ENCODE results near the gene VSTM2L. TPM values are rescaled to one million over a fixed set of nuclear protein-coding genes. Genes with fewer than 3 reads are reported as not detected.

The VSTM2L gene
- total and polyA plus RNA-seq, 2 of the 13 experiments (the other 11 are each of a cell fraction or from before 2014, with no cell fraction given): not detected

DNA sequence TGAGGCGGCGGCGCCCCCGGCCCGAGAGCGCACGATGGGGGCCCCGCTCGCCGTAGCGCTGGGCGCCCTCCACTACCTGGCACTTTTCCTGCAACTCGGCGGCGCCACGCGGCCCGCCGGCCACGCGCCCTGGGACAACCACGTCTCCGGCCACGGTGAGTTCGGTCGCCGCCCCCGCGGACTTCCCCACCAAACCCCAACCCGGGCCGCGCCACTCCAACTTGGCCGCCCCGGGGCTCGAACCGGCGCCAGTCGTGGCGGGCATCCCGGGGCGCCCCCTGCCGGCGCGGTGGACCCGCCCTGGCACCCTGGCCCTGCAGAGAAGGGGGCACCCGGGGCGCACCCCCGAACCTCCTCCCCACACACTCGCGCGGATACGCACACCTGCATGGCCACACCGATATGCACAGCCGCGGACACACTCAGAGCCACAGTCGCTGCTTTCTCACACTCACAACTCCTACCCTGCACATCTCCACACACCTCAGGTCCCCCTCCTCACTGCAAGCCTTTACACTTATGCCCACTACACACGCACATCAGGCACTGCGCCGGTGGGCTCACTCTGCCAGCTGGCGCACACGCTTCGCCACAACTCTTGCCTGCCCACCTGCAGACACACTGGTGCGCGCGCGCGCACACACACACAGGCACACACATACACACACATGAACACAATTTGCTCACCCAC, 535 bp downstream of the VSTM2L start (continued):
- TF ChIP-seq, protein P1, sequence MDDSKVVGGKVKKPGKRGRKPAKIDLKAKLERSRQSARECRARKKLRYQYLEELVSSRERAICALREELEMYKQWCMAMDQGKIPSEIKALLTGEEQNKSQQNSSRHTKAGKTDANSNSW (CRISPR knock-in tag; IDR thresholded peaks at IDR 0.05; ENCODE audit: borderline replicate concordance): no peak
- TF ChIP-seq, protein P2, sequence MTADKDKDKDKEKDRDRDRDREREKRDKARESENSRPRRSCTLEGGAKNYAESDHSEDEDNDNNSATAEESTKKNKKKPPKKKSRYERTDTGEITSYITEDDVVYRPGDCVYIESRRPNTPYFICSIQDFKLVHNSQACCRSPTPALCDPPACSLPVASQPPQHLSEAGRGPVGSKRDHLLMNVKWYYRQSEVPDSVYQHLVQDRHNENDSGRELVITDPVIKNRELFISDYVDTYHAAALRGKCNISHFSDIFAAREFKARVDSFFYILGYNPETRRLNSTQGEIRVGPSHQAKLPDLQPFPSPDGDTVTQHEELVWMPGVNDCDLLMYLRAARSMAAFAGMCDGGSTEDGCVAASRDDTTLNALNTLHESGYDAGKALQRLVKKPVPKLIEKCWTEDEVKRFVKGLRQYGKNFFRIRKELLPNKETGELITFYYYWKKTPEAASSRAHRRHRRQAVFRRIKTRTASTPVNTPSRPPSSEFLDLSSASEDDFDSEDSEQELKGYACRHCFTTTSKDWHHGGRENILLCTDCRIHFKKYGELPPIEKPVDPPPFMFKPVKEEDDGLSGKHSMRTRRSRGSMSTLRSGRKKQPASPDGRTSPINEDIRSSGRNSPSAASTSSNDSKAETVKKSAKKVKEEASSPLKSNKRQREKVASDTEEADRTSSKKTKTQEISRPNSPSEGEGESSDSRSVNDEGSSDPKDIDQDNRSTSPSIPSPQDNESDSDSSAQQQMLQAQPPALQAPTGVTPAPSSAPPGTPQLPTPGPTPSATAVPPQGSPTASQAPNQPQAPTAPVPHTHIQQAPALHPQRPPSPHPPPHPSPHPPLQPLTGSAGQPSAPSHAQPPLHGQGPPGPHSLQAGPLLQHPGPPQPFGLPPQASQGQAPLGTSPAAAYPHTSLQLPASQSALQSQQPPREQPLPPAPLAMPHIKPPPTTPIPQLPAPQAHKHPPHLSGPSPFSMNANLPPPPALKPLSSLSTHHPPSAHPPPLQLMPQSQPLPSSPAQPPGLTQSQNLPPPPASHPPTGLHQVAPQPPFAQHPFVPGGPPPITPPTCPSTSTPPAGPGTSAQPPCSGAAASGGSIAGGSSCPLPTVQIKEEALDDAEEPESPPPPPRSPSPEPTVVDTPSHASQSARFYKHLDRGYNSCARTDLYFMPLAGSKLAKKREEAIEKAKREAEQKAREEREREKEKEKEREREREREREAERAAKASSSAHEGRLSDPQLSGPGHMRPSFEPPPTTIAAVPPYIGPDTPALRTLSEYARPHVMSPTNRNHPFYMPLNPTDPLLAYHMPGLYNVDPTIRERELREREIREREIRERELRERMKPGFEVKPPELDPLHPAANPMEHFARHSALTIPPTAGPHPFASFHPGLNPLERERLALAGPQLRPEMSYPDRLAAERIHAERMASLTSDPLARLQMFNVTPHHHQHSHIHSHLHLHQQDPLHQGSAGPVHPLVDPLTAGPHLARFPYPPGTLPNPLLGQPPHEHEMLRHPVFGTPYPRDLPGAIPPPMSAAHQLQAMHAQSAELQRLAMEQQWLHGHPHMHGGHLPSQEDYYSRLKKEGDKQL (CRISPR knock-in tag; IDR thresholded peaks at IDR 0.05; ENCODE audit: low read depth): no peak
- TF ChIP-seq MBNL3 (CRISPR knock-in tag; conservative IDR thresholded peaks at IDR 0.05) (no peak), HNF4A (CRISPR knock-in tag; IDR thresholded peaks at IDR 0.05) (no peak), BRD4 (CRISPR knock-in tag; IDR thresholded peaks at IDR 0.05) (no peak)

All from HepG2 (cell line).